Naive thymus-derived CD4-positive, alpha-beta T cell (primary cell): Measurements from ENCODE around the gene CTNNA1. TPM values are rescaled to one million over a fixed set of nuclear protein-coding genes. Genes with fewer than 3 reads are reported as not detected.
A peak's percentile ranks its signal among the peaks of the same experiment; 100 is the strongest.

Experiments
- ATAC-seq: fragments of 150-1000 bp; cut with Tn5 transposase; 2 replicates; pipeline ENCODE4 v1.10.0; 2021; ENCODE audit warnings: mild to moderate bottlenecking, moderate library complexity
- CTCF ChIA-PET: fragments of 350-600 bp; sonication (Branson Sonifier 250); formaldehyde crosslinking; loops from one replicate; lab custom pipeline; 2021; ENCODE audit warnings: antibody characterized with exemption; lab: Charles Lee
- POLR2A ChIA-PET: fragments of 350-600 bp; sonication (Branson Sonifier 250); formaldehyde crosslinking; loops from one replicate; lab custom pipeline; 2021; ENCODE audit warnings: antibody characterized with exemption, inconsistent platforms; lab: Charles Lee
- DNase-seq, 9 donors: peaks; one replicate each; pipeline versions ENCODE4 v3.0.0 to v3.0.0-alpha.2; 2020 to 2022; ENCODE audit warnings: mixed read lengths in 1 of 9
- H3K27ac ChIP-seq: one replicate; pipeline ENCODE4 v1.7.0; 2013; ENCODE audit warnings: mild to moderate bottlenecking, low read depth, low read length, moderate library complexity
- H3K27me3 ChIP-seq, 2 donors: one replicate each; pipeline ENCODE4 v1.7.0; 2013; ENCODE audit warnings: low read length in 2 of 2, mild to moderate bottlenecking in 2 of 2, moderate library complexity in 2 of 2; ENCODE audit not compliant: control insufficient read depth in 2 of 2, insufficient read depth in 2 of 2
- H3K36me3 ChIP-seq, 3 experiments: 1 replicate in 2 of 3; 2 replicates in 1 of 3; pipeline ENCODE4 v1.7.0; 2013; ENCODE audit warnings: low read length in 3 of 3, mild to moderate bottlenecking in 3 of 3, moderate library complexity in 1 of 3; ENCODE audit not compliant: insufficient read depth in 3 of 3, control insufficient read depth in 2 of 3
- H3K4me1 ChIP-seq, 2 donors: one replicate each; pipeline ENCODE4 v1.7.0; 2013; ENCODE audit warnings: low read length in 2 of 2, mild to moderate bottlenecking in 2 of 2, moderate library complexity in 1 of 2; ENCODE audit not compliant: control insufficient read depth in 2 of 2, insufficient read depth in 2 of 2
- H3K4me3 ChIP-seq: 2 replicates; pipeline ENCODE4 v1.7.0; 2013; ENCODE audit warnings: mild to moderate bottlenecking, low read length
- H3K9me3 ChIP-seq, 3 experiments: 1 replicate in 2 of 3; 2 replicates in 1 of 3; pipeline ENCODE4 v1.7.0; 2013; ENCODE audit warnings: low read length in 3 of 3; ENCODE audit not compliant: control insufficient read depth in 2 of 3
- H3K27ac Mint-ChIP-seq, 9 donors: one replicate each; pipeline ENCODE4 v1.8.0; 2020 to 2022; ENCODE audit warnings: mixed read lengths in 9 of 9, mild to moderate bottlenecking in 8 of 9, moderate library complexity in 5 of 9, inconsistent platforms in 2 of 9
- H3K27me3 Mint-ChIP-seq, 5 donors: one replicate each; pipeline ENCODE4 v1.8.0; 2021 to 2022; ENCODE audit warnings: mixed read lengths in 5 of 5, mild to moderate bottlenecking in 1 of 5
- H3K36me3 Mint-ChIP-seq, 5 donors: one replicate each; pipeline ENCODE4 v1.8.0; 2020 to 2022; ENCODE audit warnings: mixed read lengths in 5 of 5, mild to moderate bottlenecking in 3 of 5, inconsistent platforms in 1 of 5
- H3K4me1 Mint-ChIP-seq, 7 donors: one replicate each; pipeline ENCODE4 v1.8.0; 2020 to 2022; ENCODE audit warnings: mixed read lengths in 7 of 7, mild to moderate bottlenecking in 3 of 7, inconsistent platforms in 1 of 7
- H3K4me3 Mint-ChIP-seq, 10 donors: one replicate each; pipeline ENCODE4 v1.8.0; 2020 to 2022; ENCODE audit warnings: mild to moderate bottlenecking in 10 of 10, mixed read lengths in 10 of 10, moderate library complexity in 6 of 10, inconsistent platforms in 2 of 10
- H3K9me3 Mint-ChIP-seq, 11 donors: one replicate each; pipeline ENCODE4 v1.8.0; 2020 to 2022; ENCODE audit warnings: mixed read lengths in 11 of 11, mild to moderate bottlenecking in 4 of 11, inconsistent platforms in 1 of 11, moderate library complexity in 1 of 11
- intact Hi-C, 2 donors: fragments of 100-400 bp; cut with micrococcal nuclease; formaldehyde crosslinking; loops; one replicate each; pipeline ENCODE4 v1.15.1; 2023
- polyA plus RNA-seq, 2 donors: library from polyadenylated mRNA; unstranded; fragments of 300-500 nt; fragmentation: Illumina TruSeq; gene quantifications; one replicate each; pipeline ENCODE4 v1.2.3, GENCODE V29; 2021
- total RNA-seq, 6 experiments: library from RNA in 5 of 6; stranded (reverse) in 5 of 6; gene quantifications; 1 replicate in 5 of 6; 2 replicates in 1 of 6; pipeline ENCODE4 v1.2.3 and lab custom pipeline; 2021 to 2026

CTNNA1 gene
- total and polyA plus RNA-seq, 7 experiments from 2014 or later, result 0.78 to 52.9 (median 5.6) TPM

GRCh38 chr5:138938526-138938925 is 185.3 kb downstream of the CTNNA1 start:
- no peak for DNase-seq
- Histone ChIP-seq H3K9me3 (no peaks in the 10 kb centered on the region), H3K27ac (no peak overlapping the region), H3K4me1 (no peaks in the 10 kb centered on the region), H3K4me3 (no peak overlapping the region), H3K27me3 (no peaks in the 10 kb centered on the region), H3K36me3 (no peaks in the 10 kb centered on the region)
- Mint-ChIP-seq H3K36me3 (peaks cover 0 to 22% (median 12%) of the 10 kb centered on the region in 5 donors), H3K27me3 (no peaks in the 10 kb centered on the region), H3K27ac (peak overlapping the region in 1 of 9 donors; percentile 42), H3K4me3 (no peak overlapping the region), H3K9me3 (peaks cover 0 to 4% (median 0%) of the 10 kb centered on the region in 11 donors), H3K4me1 (peaks cover 0 to 19% (median 8%) of the 10 kb centered on the region in 7 donors)
- ChIA-PET CTCF (no interaction called here), POLR2A (no interaction called here)
- ATAC-seq, result no peak
- intact Hi-C loops, result no loop called here

GRCh38 chr5:138942066-138942465 is 188.8 kb downstream of the CTNNA1 start:
- no peaks in the 10 kb centered on the region for H3K9me3 ChIP-seq
- no peak overlapping the region for H3K4me3 Mint-ChIP-seq
- no peaks in the 10 kb centered on the region for H3K27me3 ChIP-seq
- intact Hi-C loops, result no loop called here
- H3K36me3 Mint-ChIP-seq, result peaks cover 0 to 33% (median 11%) of the 10 kb centered on the region in 5 donors
- ATAC-seq (no peak), DNase-seq (no peak)
- peaks cover 4 to 21% (median 8%) of the 10 kb centered on the region in 7 donors for H3K4me1 Mint-ChIP-seq
- no peaks in the 10 kb centered on the region for H3K27me3 Mint-ChIP-seq
- H3K4me1 ChIP-seq, result no peaks in the 10 kb centered on the region
- peaks cover 0 to 8% (median 1%) of the 10 kb centered on the region in 3 experiments for H3K36me3 ChIP-seq
- no peak overlapping the region for H3K4me3 ChIP-seq
- H3K27ac ChIP-seq, result no peak overlapping the region
- no peak overlapping the region for H3K27ac Mint-ChIP-seq
- ChIA-PET CTCF (no interaction called here), POLR2A (no interaction called here)
- H3K9me3 Mint-ChIP-seq, result peaks cover 0 to 4% (median 0%) of the 10 kb centered on the region in 11 donors

GRCh38 chr5:138942861-138943260 is 189.6 kb downstream of the CTNNA1 start:
- Mint-ChIP-seq H3K27me3 (no peaks in the 10 kb centered on the region), H3K4me3 (no peak overlapping the region), H3K36me3 (peaks cover 0 to 39% (median 11%) of the 10 kb centered on the region in 5 donors), H3K9me3 (peaks cover 0 to 4% (median 0%) of the 10 kb centered on the region in 11 donors), H3K4me1 (peaks cover 4 to 21% (median 8%) of the 10 kb centered on the region in 7 donors), H3K27ac (no peak overlapping the region)
- Histone ChIP-seq H3K4me1 (no peaks in the 10 kb centered on the region), H3K27me3 (no peaks in the 10 kb centered on the region), H3K4me3 (no peak overlapping the region), H3K36me3 (peaks cover 0 to 11% (median 4%) of the 10 kb centered on the region in 3 experiments), H3K27ac (no peak overlapping the region), H3K9me3 (no peaks in the 10 kb centered on the region)
- ChIA-PET POLR2A (no interaction called here), CTCF (no interaction called here)
- ATAC-seq (no peak), DNase-seq (no peak)
- intact Hi-C loops, result no loop called here

- Histone ChIP-seq H3K27me3 (no peaks in the 10 kb centered on the region), H3K36me3 (peaks cover 0 to 11% (median 4%) of the 10 kb centered on the region in 3 experiments), H3K4me3 (no peak overlapping the region), H3K4me1 (no peaks in the 10 kb centered on the region), H3K27ac (no peak overlapping the region), H3K9me3 (no peaks in the 10 kb centered on the region)
- CTCF ChIA-PET, result no interaction called here
- H3K27ac Mint-ChIP-seq, result peak overlapping the region in 1 of 9 donors; percentile 54
- ATAC-seq, result no peak
- POLR2A ChIA-PET, result no interaction called here
- H3K27me3 Mint-ChIP-seq, result no peaks in the 10 kb centered on the region
- H3K4me3 Mint-ChIP-seq, result no peak overlapping the region
- DNase-seq, result no peak
- intact Hi-C loops, result no loop called here
- peaks cover 4 to 17% (median 8%) of the 10 kb centered on the region in 7 donors for H3K4me1 Mint-ChIP-seq
- H3K36me3 Mint-ChIP-seq, result peaks cover 0 to 43% (median 11%) of the 10 kb centered on the region in 5 donors
- H3K9me3 Mint-ChIP-seq, result peaks cover 0 to 4% (median 0%) of the 10 kb centered on the region in 11 donors
These were observed 190.5 kb downstream of the CTNNA1 start for GRCh38 chr5:138943599-138944173.

GRCh38 chr5:138944527-138945322 is 191.5 kb downstream of the CTNNA1 start:
- Mint-ChIP-seq H3K36me3 (peaks cover 0 to 44% (median 11%) of the 10 kb centered on the region in 5 donors), H3K27me3 (no peaks in the 10 kb centered on the region), H3K4me1 (peaks cover 4 to 16% (median 8%) of the 10 kb centered on the region in 7 donors), H3K4me3 (no peak overlapping the region), H3K27ac (no peak overlapping the region), H3K9me3 (peaks cover 0 to 4% (median 0%) of the 10 kb centered on the region in 11 donors)
- Histone ChIP-seq H3K27me3 (no peaks in the 10 kb centered on the region), H3K4me1 (no peaks in the 10 kb centered on the region), H3K27ac (no peak overlapping the region), H3K9me3 (no peaks in the 10 kb centered on the region), H3K4me3 (no peak overlapping the region), H3K36me3 (peaks cover 0 to 11% (median 4%) of the 10 kb centered on the region in 3 experiments)
- intact Hi-C loops, result no loop called here
- ChIA-PET POLR2A (no interaction called here), CTCF (no interaction called here)
- DNase-seq, result no peak
- ATAC-seq, result peak; percentile 15

- Mint-ChIP-seq H3K27ac (peak overlapping the region in 1 of 9 donors; percentile 27), H3K9me3 (peaks cover 0 to 4% (median 0%) of the 10 kb centered on the region in 11 donors), H3K27me3 (no peaks in the 10 kb centered on the region), H3K4me3 (no peak overlapping the region), H3K4me1 (peaks cover 4 to 14% (median 6%) of the 10 kb centered on the region in 7 donors), H3K36me3 (peaks cover 0 to 46% (median 11%) of the 10 kb centered on the region in 5 donors)
- DNase-seq (no peak), ATAC-seq (peak; percentile 16)
- Histone ChIP-seq H3K9me3 (no peaks in the 10 kb centered on the region), H3K4me3 (no peak overlapping the region), H3K4me1 (no peaks in the 10 kb centered on the region), H3K27me3 (no peaks in the 10 kb centered on the region), H3K27ac (no peak overlapping the region), H3K36me3 (peaks cover 0 to 11% (median 4%) of the 10 kb centered on the region in 3 experiments)
- POLR2A ChIA-PET, result no interaction called here
- CTCF ChIA-PET, result no interaction called here
- intact Hi-C loops, result no loop called here
These were observed 192.4 kb downstream of the CTNNA1 start for GRCh38 chr5:138945421-138946240.
